ENCODE results near the gene DENND1B.

DENND1B gene

GRCh38 chr1:197799271-197799670 lies 24.0 kb upstream of the DENND1B start:
- no peak for TF ChIP-seq POLR2A (IDR thresholded peaks at IDR 0.05; ENCODE audit: low read depth, low read length)
- peak; percentile 25 for DNase-seq (ENCODE audit: insufficient read length, low spot score)
- no peak for FAIRE-seq

GRCh38 chr1:197798492-197798891 lies 23.2 kb upstream of the DENND1B start:
- no peak for FAIRE-seq
- TF ChIP-seq POLR2A (IDR thresholded peaks at IDR 0.05; ENCODE audit: low read depth, low read length), result no peak
- no peak for DNase-seq (ENCODE audit: insufficient read length, low spot score)

- TF ChIP-seq POLR2A (IDR thresholded peaks at IDR 0.05; ENCODE audit: low read depth, low read length), result no peak
- DNase-seq (ENCODE audit: insufficient read length, low spot score) (no peak), FAIRE-seq (no peak)
Measured at GRCh38 chr1:197797010-197797409, 21.7 kb upstream of the DENND1B start.

- DNase-seq (ENCODE audit: insufficient read length, low spot score) (no peak), FAIRE-seq (no peak)
- TF ChIP-seq POLR2A (IDR thresholded peaks at IDR 0.05; ENCODE audit: low read depth, low read length), result no peak
Measured at GRCh38 chr1:197788741-197789739, 13.8 kb upstream of the DENND1B start.

GRCh38 chr1:197787623-197788536 lies 12.6 kb upstream of the DENND1B start:
- DNase-seq (ENCODE audit: insufficient read length, low spot score) (no peak), FAIRE-seq (no peak)
- TF ChIP-seq POLR2A (IDR thresholded peaks at IDR 0.05; ENCODE audit: low read depth, low read length), result no peak

- no peak for DNase-seq (ENCODE audit: insufficient read length, low spot score)
- FAIRE-seq, result no peak
- no peak for TF ChIP-seq POLR2A (IDR thresholded peaks at IDR 0.05; ENCODE audit: low read depth, low read length)
Measured at GRCh38 chr1:197787056-197787455, 11.8 kb upstream of the DENND1B start.

GRCh38 chr1:197786280-197786679 lies 11.0 kb upstream of the DENND1B start:
- no peak for FAIRE-seq
- DNase-seq (ENCODE audit: insufficient read length, low spot score), result no peak

GRCh38 chr1:197783510-197783948 lies 8.2 kb upstream of the DENND1B start:
- DNase-seq (ENCODE audit: insufficient read length, low spot score), result no peak
- no peak for TF ChIP-seq POLR2A (IDR thresholded peaks at IDR 0.05; ENCODE audit: low read depth, low read length)
- no peak for FAIRE-seq

More at GRCh38 chr1:197786280-197786679, 11.0 kb upstream of the DENND1B start:
- TF ChIP-seq POLR2A (IDR thresholded peaks at IDR 0.05; ENCODE audit: low read depth, low read length), result no peak

GRCh38 chr1:197782722-197783360 lies 7.6 kb upstream of the DENND1B start:
- TF ChIP-seq POLR2A (IDR thresholded peaks at IDR 0.05; ENCODE audit: low read depth, low read length), result no peak
- no peak for DNase-seq (ENCODE audit: insufficient read length, low spot score)
- FAIRE-seq, result no peak

GRCh38 chr1:197781968-197782721 lies 6.9 kb upstream of the DENND1B start:
- FAIRE-seq (peak; percentile 95), DNase-seq (ENCODE audit: insufficient read length, low spot score) (no peak)
- TF ChIP-seq POLR2A (IDR thresholded peaks at IDR 0.05; ENCODE audit: low read depth, low read length), result no peak

GRCh38 chr1:197779921-197780320 lies 4.6 kb upstream of the DENND1B start:
- TF ChIP-seq POLR2A (IDR thresholded peaks at IDR 0.05; ENCODE audit: low read depth, low read length), result no peak
- DNase-seq (ENCODE audit: insufficient read length, low spot score) (no peak), FAIRE-seq (no peak)

GRCh38 chr1:197778366-197778945 lies 3.2 kb upstream of the DENND1B start:
- no peak for TF ChIP-seq POLR2A (IDR thresholded peaks at IDR 0.05; ENCODE audit: low read depth, low read length)
- DNase-seq (ENCODE audit: insufficient read length, low spot score) (no peak), FAIRE-seq (no peak)
